PC-3 (cell line): ENCODE data around the gene SPRR3. TPM values are rescaled to one million over a fixed set of nuclear protein-coding genes. Genes with fewer than 3 reads are reported as not detected.

Experiments
- ATAC-seq: fragments of 200-7000 bp; cut with Tn5 transposase; 2 replicates; pipeline ENCODE4 v1.9.1; 2020; ENCODE audit warnings: mild to moderate bottlenecking, moderate library complexity
- BruUV-seq: library from RNA; stranded (reverse); fragments of 400-500 nt; replicated peaks from 2 replicates; lab custom pipeline; 2021; lab: Mats Ljungman, UMichigan
- CTCF ChIA-PET: fragments of 300-600 bp; sonication (Branson Sonifier 250); formaldehyde crosslinking; loops from one replicate; lab custom pipeline; 2022; ENCODE audit warnings: antibody characterized with exemption; lab: Charles Lee
- POLR2A ChIA-PET: fragments of 300-600 bp; sonication (Branson Sonifier 250); formaldehyde crosslinking; loops from one replicate; lab custom pipeline; 2022; ENCODE audit warnings: antibody characterized with exemption; ENCODE audit not compliant: unreplicated experiment; lab: Charles Lee
- DNase-seq: peaks from one replicate; pipeline ENCODE4 v3.0.0-alpha.2; 2015
- H2AFZ ChIP-seq: fragments of 300-600 bp; sonication (generic); 2 replicates; pipeline ENCODE4 v1.6.0; 2016; ENCODE audit warnings: antibody characterized with exemption, low read length
- H3F3A ChIP-seq: fragments of 300-600 bp; sonication (generic); one replicate; pipeline ENCODE4 v1.6.0; 2017; ENCODE audit warnings: antibody characterized with exemption, low read length, control low read depth, mild to moderate bottlenecking; ENCODE audit not compliant: unreplicated experiment
- H3K27ac ChIP-seq: fragments of 300-600 bp; sonication (generic); 2 replicates; pipeline ENCODE4 v1.5.1; 2016; ENCODE audit warnings: mild to moderate bottlenecking, low read length
- H3K27me3 ChIP-seq: fragments of 300-600 bp; sonication (generic); 2 replicates; pipeline ENCODE4 v1.6.1; 2016; ENCODE audit warnings: low read length, mixed read lengths
- H3K36me3 ChIP-seq: fragments of 300-600 bp; sonication (generic); 2 replicates; pipeline ENCODE4 v1.6.1; 2016; ENCODE audit warnings: low read depth, mixed run types, low read length, mixed read lengths
- H3K4me1 ChIP-seq: fragments of 300-600 bp; sonication (generic); 2 replicates; pipeline ENCODE4 v1.5.1; 2016; ENCODE audit warnings: low read length; ENCODE audit not compliant: insufficient read depth
- H3K4me2 ChIP-seq: fragments of 300-600 bp; sonication (generic); 2 replicates; pipeline ENCODE4 v1.6.0; 2016; ENCODE audit warnings: low read length
- H3K4me3 ChIP-seq: fragments of 300-600 bp; sonication (generic); 2 replicates; pipeline ENCODE4 v1.5.1; 2016; ENCODE audit warnings: mild to moderate bottlenecking, low read length, mixed read lengths
- H3K79me2 ChIP-seq: fragments of 300-600 bp; sonication (generic); 2 replicates; pipeline ENCODE4 v1.6.1; 2017; ENCODE audit warnings: low read length, mixed read lengths
- H3K9ac ChIP-seq: fragments of 300-600 bp; sonication (generic); 2 replicates; pipeline ENCODE4 v1.6.0; 2016; ENCODE audit warnings: mild to moderate bottlenecking, low read length
- H3K9me2 ChIP-seq: fragments of 300-600 bp; sonication (generic); replicated peaks from 2 replicates; pipeline ENCODE4 v1.6.1; 2016; ENCODE audit warnings: mixed run types, low read length, mixed read lengths
- H3K9me3 ChIP-seq: fragments of 300-600 bp; sonication (generic); 2 replicates; pipeline ENCODE4 v1.6.1; 2016; ENCODE audit warnings: low read length, mixed read lengths
- H4K20me1 ChIP-seq: fragments of 300-600 bp; sonication (generic); 2 replicates; pipeline ENCODE4 v1.6.1; 2016; ENCODE audit warnings: low read length, mixed read lengths
- CTCF ChIP-seq: fragments of 300-600 bp; sonication (generic); conservative IDR thresholded peaks from 2 replicates; pipeline ENCODE4 v1.5.1; 2017; ENCODE audit warnings: antibody characterized with exemption, low read depth, mild to moderate bottlenecking, low read length
- EZH2 ChIP-seq: fragments of 300-600 bp; sonication (generic); IDR thresholded peaks from one replicate; pipeline ENCODE4 v1.6.1; 2017; ENCODE audit warnings: antibody characterized with exemption, mild to moderate bottlenecking, low read length; ENCODE audit not compliant: unreplicated experiment
- EZH2phosphoT487 ChIP-seq: fragments of 300-600 bp; sonication (generic); IDR thresholded peaks from 2 replicates; pipeline ENCODE4 v1.6.1; 2018; ENCODE audit warnings: mild to moderate bottlenecking, antibody characterized with exemption, low read length, borderline replicate concordance
- intact Hi-C: fragments of 100-400 bp; cut with micrococcal nuclease; formaldehyde crosslinking; loops from 2 replicates; pipeline ENCODE4 v1.9.0; 2023
- total RNA-seq: library from RNA; depleted of rRNA; stranded (reverse); fragments of >200 nt; gene quantifications from 2 replicates; pipeline ENCODE4 v1.2.3, GENCODE V29; 2014

The SPRR3 gene
- total RNA-seq, 1 experiment from 2014 or later: 0.51 TPM

GRCh38 chr1:153028766-153029165, 27.2 kb downstream of the SPRR3 start:
- Histone ChIP-seq H3K9me2 (no peaks in the 10 kb centered on the region), H2AFZ (no peak overlapping the region), H3K79me2 (no peaks in the 10 kb centered on the region), H3K27ac (no peak overlapping the region), H4K20me1 (no peaks in the 10 kb centered on the region), H3K27me3 (peaks cover 5% of the 10 kb centered on the region; the same call in 1 of the 2 replicates), H3F3A (no peaks in the 10 kb centered on the region), H3K9me3 (no peaks in the 10 kb centered on the region), H3K4me1 (peaks cover 5% of the 10 kb centered on the region), H3K9ac (no peak overlapping the region), H3K4me3 (no peak overlapping the region), H3K36me3 (no peaks in the 10 kb centered on the region), H3K4me2 (no peak overlapping the region)
- DNase-seq: no peak
- POLR2A ChIA-PET: interaction anchor here (0.5 kb wide), 1 partner anchor 17 kb away, joined by 3 read pairs; no protein-coding TSS in a partner anchor
- CTCF ChIA-PET: no interaction called here
- ATAC-seq: no peak
- no peak for TF ChIP-seq EZH2phosphoT487
- no peak for TF ChIP-seq EZH2
- no peak for TF ChIP-seq CTCF
- no TSS peak for BruUV-seq
- intact Hi-C loops: no loop called here

DNA sequence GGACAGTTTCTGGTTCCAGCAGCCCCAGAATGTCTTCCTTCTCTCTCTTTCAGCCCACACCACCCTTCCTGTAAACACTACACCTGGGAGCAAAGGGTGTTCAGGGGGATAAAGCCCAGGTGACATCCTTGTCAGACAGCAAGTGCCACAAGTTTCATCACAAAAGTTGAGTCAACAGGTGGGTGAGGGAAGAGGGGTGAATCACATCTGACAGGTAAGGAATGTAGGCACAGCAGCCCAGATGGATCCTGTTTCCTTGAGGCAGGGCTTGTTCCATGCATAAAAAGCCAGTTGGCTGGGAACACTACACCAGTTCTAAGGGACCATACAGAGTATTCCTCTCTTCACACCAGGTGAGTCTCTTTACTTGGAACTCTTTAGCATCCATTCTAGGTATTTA, 29.3 kb downstream of the SPRR3 start, which contains the start of gene SPRR1B:
TSS of gene SPRR1B (plus strand) at position 309 of the 400 bp plus-strand sequence. CDS start 1,143 bp downstream, outside the sequence.
- CTCF ChIA-PET: no interaction called here
- Histone ChIP-seq H3K4me2 (no peak within 1 kb of the TSS), H3K9ac (no peak within 1 kb of the TSS), H3K9me2 (no peaks in the 10 kb centered on the region), H3K9me3 (no peaks in the 10 kb centered on the region), H2AFZ (no peak within 1 kb of the TSS), H3K36me3 (no peaks in the 10 kb centered on the region), H4K20me1 (no peaks in the 10 kb centered on the region), H3K27ac (no peak within 1 kb of the TSS), H3F3A (no peaks in the 10 kb centered on the region), H3K79me2 (no peaks in the 10 kb centered on the region), H3K4me3 (no peak within 1 kb of the TSS), H3K4me1 (peaks cover 5% of the 10 kb centered on the region), H3K27me3 (0 out of 2 replicates have a peak, but pooled peaks cover 3% of the 10 kb centered on the region)
- no TSS peak for BruUV-seq
- intact Hi-C loops: no loop called here
- ATAC-seq (no peak), DNase-seq (peak; percentile 76)
- no peak for TF ChIP-seq CTCF
- no peak for TF ChIP-seq EZH2phosphoT487
- no peak for TF ChIP-seq EZH2
- POLR2A ChIA-PET: no interaction called here

GRCh38 chr1:153032073-153032472, 30.5 kb downstream of the SPRR3 start:
- no peak overlapping the region for H3K27ac ChIP-seq
- no peaks in the 10 kb centered on the region for H3K9me2 ChIP-seq
- ChIA-PET POLR2A (no interaction called here), CTCF (no interaction called here)
- TF ChIP-seq EZH2phosphoT487 (no peak), CTCF (no peak), EZH2 (no peak)
- H3K36me3 ChIP-seq: no peaks in the 10 kb centered on the region
- no peaks in the 10 kb centered on the region for H3K79me2 ChIP-seq
- H3K4me1 ChIP-seq: peaks cover 5% of the 10 kb centered on the region
- DNase-seq (no peak), ATAC-seq (no peak)
- peaks cover 11% of the 10 kb centered on the region; the same call in 1 of the 2 replicates for H3K27me3 ChIP-seq
- no peak overlapping the region for H3K4me2 ChIP-seq
- H2AFZ ChIP-seq: no peak overlapping the region
- BruUV-seq: no TSS peak
- no peak overlapping the region for H3K9ac ChIP-seq
- no peaks in the 10 kb centered on the region for H4K20me1 ChIP-seq
- H3K9me3 ChIP-seq: no peaks in the 10 kb centered on the region
- H3F3A ChIP-seq: no peaks in the 10 kb centered on the region
- H3K4me3 ChIP-seq: no peak overlapping the region
- intact Hi-C loops: no loop called here
